ENCODE data around the gene SPRR2F. TPM values are rescaled to one million over a fixed set of nuclear protein-coding genes. Genes with fewer than 3 reads are reported as not detected.

The SPRR2F gene
- total and polyA plus RNA-seq, 2 of the 4 experiments (the other 2 are of a cell fraction) = not detected

DNA sequence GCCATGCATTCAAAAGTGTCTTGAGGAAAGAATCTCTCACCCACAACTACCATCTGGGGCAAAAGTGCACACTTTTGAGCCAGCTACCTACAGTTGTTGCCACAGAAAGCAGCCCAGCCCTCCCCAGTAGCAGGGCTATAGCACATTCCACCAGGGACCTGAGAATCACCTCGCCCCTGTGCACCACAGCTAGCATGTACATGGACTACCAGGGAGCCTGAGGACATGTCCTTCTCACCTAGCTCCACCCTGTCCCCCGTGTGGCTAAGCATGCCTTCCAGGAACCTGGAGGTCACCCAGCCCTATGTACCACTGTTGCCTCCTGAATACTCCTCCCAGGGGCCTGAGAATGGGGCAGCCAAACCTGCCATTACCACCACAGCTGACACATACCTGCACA is 20.4 kb upstream of the SPRR2F start:
- BruUV-seq (replicated peaks) = no TSS peak
- Histone ChIP-seq H2BK20ac (ENCODE audit: low read depth, low read length) (no peak overlapping the region), H3K4me1 (ENCODE audit: control insufficient read depth, insufficient read depth, low read length) (no peaks in the 10 kb centered on the region), H2AFZ (replicated peaks; ENCODE audit: low read length, poor library complexity) (no peak overlapping the region), H2AK5ac (ENCODE audit: low read depth, low read length) (no peak overlapping the region), H2BK5ac (ENCODE audit: low read depth, low read length, poor library complexity, severe bottlenecking) (no peak overlapping the region), H3K4me2 (ENCODE audit: low read depth, low read length) (no peak overlapping the region), H3K9me3 (ENCODE audit: control insufficient read depth, insufficient read depth, low read length) (no peaks in the 10 kb centered on the region), H3K27me3 (ENCODE audit: control insufficient read depth, insufficient read depth, low read length) (no peaks in the 10 kb centered on the region), H3K23ac (ENCODE audit: low read depth, low read length) (no peak overlapping the region), H4K20me1 (ENCODE audit: insufficient read depth, low read length) (no peaks in the 10 kb centered on the region), H3K14ac (replicated peaks; ENCODE audit: low read depth, low read length) (no peak overlapping the region), H3K4ac (ENCODE audit: low read depth, low read length) (no peak overlapping the region), H4K8ac (ENCODE audit: low read depth in 2 of 2, low read length in 2 of 2) (no peak overlapping the region), H3K9me1 (ENCODE audit: insufficient read depth, low read length) (no peaks in the 10 kb centered on the region), H2BK15ac (ENCODE audit: low read depth, low read length) (no peak overlapping the region), H3K36me3 (ENCODE audit: control insufficient read depth, insufficient read depth, low read length) (no peaks in the 10 kb centered on the region), H3K56ac (ENCODE audit: extremely low read depth, insufficient read depth, low read length) (no peak overlapping the region), H3K4me3 (ENCODE audit: insufficient read depth, low read depth, low read length) (no peak overlapping the region), H2AK9ac (replicated peaks; ENCODE audit: low read depth, low read length, poor library complexity) (no peak overlapping the region), H3K9ac (ENCODE audit: low read depth, low read length) (no peak overlapping the region), H3K79me1 (ENCODE audit: low read depth in 1 of 2, low read length in 2 of 2) (no peaks in the 10 kb centered on the region), H2BK120ac (ENCODE audit: low read depth, low read length) (no peak overlapping the region), H4K5ac (ENCODE audit: low read depth, low read length) (no peak overlapping the region), H3K27ac (ENCODE audit: insufficient read depth, low read length) (no peak overlapping the region), H3K18ac (ENCODE audit: low read depth, low read length) (no peak overlapping the region), H4K91ac (ENCODE audit: insufficient read depth, low read depth, low read length) (no peak overlapping the region)
- CTCF ChIA-PET = no interaction called here
- in situ Hi-C loops (cut with MboI; ENCODE audit: low sequenced_read_pairs) (no loop called here), dilution Hi-C loops (cut with HindIII; ENCODE audit: low sequenced_read_pairs, unreplicated experiment) (no loop called here), intact Hi-C loops (cut with micrococcal nuclease) (no loop called here)
- WGBS, 2 experiments (ENCODE audit: extremely low coverage in 2 of 2, insufficient read length in 1 of 2) = no CpG with 5 or more reads among the region's 2 CpGs
- POLR2A ChIA-PET (ENCODE audit: unreplicated experiment) = no interaction called here
- no peak for ATAC-seq (ENCODE audit: low read depth)
- no peak for DNase-seq
- no peak for TF ChIP-seq MXI1 (IDR thresholded peaks at IDR 0.05; ENCODE audit: borderline replicate concordance, low read depth, low read length)
- TF ChIP-seq MAZ (IDR thresholded peaks at IDR 0.05; ENCODE audit: borderline replicate concordance, low read depth, low read length) = no peak
- no peak for TF ChIP-seq CEBPB (IDR thresholded peaks at IDR 0.05; ENCODE audit: low read depth, low read length)

Measured in IMR-90 (cell line).